Measurements from ENCODE around the gene KCNN4.

DNA sequence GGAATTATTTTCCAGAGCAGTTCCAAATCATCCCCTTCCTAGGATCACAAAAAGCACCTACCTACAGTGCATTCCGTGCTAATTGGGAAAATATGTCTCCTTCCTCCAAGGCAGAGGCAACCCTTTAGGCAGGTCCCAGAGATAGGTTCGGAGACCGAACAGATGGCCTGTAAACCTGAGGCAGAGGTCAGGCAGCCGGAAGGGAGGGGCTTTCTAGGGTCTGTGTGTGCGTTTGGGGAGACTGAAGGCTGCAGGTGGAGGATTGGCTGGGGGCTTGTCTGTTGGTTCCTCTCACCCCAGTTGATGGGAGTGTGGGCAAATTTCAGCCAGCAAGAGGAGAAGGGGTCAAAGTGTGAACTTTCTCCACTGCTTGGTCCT, 7.1 kb downstream of the KCNN4 start:
- no peak for TF ChIP-seq POLR2A (IDR thresholded peaks at IDR 0.05)
- TF ChIP-seq, protein P1, sequence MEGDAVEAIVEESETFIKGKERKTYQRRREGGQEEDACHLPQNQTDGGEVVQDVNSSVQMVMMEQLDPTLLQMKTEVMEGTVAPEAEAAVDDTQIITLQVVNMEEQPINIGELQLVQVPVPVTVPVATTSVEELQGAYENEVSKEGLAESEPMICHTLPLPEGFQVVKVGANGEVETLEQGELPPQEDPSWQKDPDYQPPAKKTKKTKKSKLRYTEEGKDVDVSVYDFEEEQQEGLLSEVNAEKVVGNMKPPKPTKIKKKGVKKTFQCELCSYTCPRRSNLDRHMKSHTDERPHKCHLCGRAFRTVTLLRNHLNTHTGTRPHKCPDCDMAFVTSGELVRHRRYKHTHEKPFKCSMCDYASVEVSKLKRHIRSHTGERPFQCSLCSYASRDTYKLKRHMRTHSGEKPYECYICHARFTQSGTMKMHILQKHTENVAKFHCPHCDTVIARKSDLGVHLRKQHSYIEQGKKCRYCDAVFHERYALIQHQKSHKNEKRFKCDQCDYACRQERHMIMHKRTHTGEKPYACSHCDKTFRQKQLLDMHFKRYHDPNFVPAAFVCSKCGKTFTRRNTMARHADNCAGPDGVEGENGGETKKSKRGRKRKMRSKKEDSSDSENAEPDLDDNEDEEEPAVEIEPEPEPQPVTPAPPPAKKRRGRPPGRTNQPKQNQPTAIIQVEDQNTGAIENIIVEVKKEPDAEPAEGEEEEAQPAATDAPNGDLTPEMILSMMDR (IDR thresholded peaks at IDR 0.05): no peak
